ENCODE measurements around the gene KIRREL1. TPM values are rescaled to one million over a fixed set of nuclear protein-coding genes. Genes with fewer than 3 reads are reported as not detected.
"Not testable (repeated sequence)": the region's sequence is repeated elsewhere in the genome, so short reads cannot be mapped to it uniquely, and the experiment has no call there.

The KIRREL1 gene
- total RNA-seq, 2 experiments from 2014 or later: not detected

DNA sequence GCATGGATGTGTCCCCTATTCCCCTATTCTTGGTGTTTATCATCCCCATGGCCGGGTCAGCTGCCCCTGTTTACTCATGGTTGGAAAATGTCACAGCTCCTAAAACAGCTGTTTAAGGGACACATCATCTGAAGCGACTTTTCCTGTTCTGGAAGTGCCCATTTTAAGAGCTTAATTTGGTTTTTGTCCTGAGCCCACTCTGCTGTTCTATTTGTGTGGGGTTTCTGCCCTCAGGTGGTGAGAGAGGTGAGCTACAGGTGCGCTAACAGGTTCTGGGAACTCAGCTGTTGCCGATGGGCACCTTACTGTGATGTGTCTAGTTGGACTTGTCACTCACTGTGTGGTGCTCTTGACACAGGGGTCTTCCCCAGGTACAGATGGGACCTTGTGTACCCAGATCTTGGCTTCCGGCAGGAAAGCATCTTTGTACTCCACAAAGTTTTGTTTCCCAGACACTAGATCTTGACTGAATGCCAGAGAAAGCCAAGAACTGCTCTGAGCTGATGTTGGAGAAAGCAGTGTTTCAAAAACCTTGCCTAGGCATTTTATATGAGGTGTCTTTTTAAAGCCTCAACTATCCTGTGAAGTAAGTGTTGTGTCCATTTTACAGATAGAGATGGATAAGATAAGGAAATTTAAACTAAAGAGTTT, 128.3 kb downstream of the KIRREL1 start:
- ChIA-PET CTCF (interaction anchor here (0.6 to 14.3 kb wide), 11 partner anchors 8 to 509 kb away, joined by 3 to 297 read pairs (median 3); no protein-coding TSS in a partner anchor), POLR2A (no interaction called here)
- H3K9me3 Mint-ChIP-seq (ENCODE audit: insufficient read depth): no peaks in the 10 kb centered on the region
- no peak overlapping the region for H3K27ac Mint-ChIP-seq
- no peak overlapping the region for H3K4me3 Mint-ChIP-seq
- peaks cover 33% of the 10 kb centered on the region for H3K27me3 Mint-ChIP-seq (ENCODE audit: low read depth)
- ATAC-seq (peak; percentile 43), DNase-seq (peak; percentile 31)
- peaks cover 18% of the 10 kb centered on the region for H3K4me1 Mint-ChIP-seq (ENCODE audit: low read depth)
- H3K36me3 Mint-ChIP-seq (ENCODE audit: low read depth): no peaks in the 10 kb centered on the region

DNA sequence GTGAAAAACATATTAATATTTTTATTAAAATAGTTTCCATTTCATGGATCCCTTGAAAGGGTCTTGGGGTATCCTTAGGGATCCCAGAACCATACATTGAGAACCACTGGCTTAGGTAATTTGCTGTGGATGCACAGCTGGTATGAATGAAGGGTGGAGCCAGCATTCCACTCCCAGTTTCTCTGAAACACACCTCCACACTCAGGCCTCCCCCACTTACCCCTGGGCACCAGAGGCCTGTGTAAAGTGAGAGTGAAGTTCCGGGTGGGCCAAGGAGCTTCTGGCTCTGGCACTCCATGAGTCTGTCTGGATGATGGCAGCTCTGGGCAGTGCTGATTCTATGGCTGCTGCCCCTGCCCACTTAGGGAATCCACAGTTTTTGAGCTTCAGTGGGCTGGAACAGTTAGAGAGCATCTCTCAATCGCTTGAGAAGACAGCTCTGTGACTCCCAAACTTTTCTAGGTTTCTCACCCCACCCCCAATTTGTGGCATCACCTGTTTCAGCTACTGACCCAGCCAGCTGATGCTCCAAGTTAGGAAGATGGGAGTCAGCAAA, 129.5 kb downstream of the KIRREL1 start:
- Mint-ChIP-seq H3K36me3 (ENCODE audit: low read depth) (no peaks in the 10 kb centered on the region), H3K9me3 (ENCODE audit: insufficient read depth) (no peaks in the 10 kb centered on the region), H3K27ac (no peak overlapping the region), H3K4me3 (no peak overlapping the region), H3K4me1 (ENCODE audit: low read depth) (peaks cover 15% of the 10 kb centered on the region), H3K27me3 (ENCODE audit: low read depth) (peaks cover 35% of the 10 kb centered on the region)
- no peak for ATAC-seq
- DNase-seq: no peak
- ChIA-PET CTCF (interaction anchor here (4.1 to 14.3 kb wide), 2 partner anchors 23 to 132 kb away, joined by 69 to 297 read pairs; partner anchors contain the start of gene KIRREL1), POLR2A (interaction anchor here (0.6 kb wide), 1 partner anchor 44 kb away, joined by 3 read pairs; no protein-coding TSS in a partner anchor)

DNA sequence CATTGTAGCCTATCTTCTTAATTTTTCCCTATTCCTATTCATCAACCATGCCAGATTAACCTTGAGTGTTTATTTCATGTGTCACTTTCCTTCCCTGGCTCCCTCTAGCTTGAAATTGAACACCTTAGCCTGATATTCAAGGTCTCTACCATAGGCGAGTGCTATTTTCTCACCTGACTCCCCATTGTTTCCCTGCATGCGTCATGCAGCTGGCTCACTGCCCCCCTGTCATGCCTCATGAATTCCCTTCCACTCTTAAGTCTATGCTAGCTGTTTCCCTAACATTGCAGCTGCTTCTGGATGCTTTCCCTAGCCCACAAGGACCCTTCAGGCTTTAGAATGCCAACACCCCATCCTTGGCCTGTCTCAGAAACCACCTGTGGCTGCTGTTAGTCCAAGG, 130.6 kb downstream of the KIRREL1 start:
- ChIA-PET POLR2A (no interaction called here), CTCF (interaction anchor here (0.8 to 14.3 kb wide), 15 partner anchors 9 to 948 kb away, joined by 3 to 297 read pairs (median 5); partner anchors contain the start of gene KIRREL1)
- Mint-ChIP-seq H3K9me3 (ENCODE audit: insufficient read depth) (no peaks in the 10 kb centered on the region), H3K27me3 (ENCODE audit: low read depth) (peaks cover 27% of the 10 kb centered on the region), H3K4me3 (no peak overlapping the region), H3K36me3 (ENCODE audit: low read depth) (no peaks in the 10 kb centered on the region), H3K27ac (no peak overlapping the region), H3K4me1 (ENCODE audit: low read depth) (peaks cover 11% of the 10 kb centered on the region)
- no peak for DNase-seq
- ATAC-seq: no peak

GRCh38 chr1:158124999-158125398, 131.6 kb downstream of the KIRREL1 start:
- no peak overlapping the region for H3K4me3 Mint-ChIP-seq
- peak; percentile 82 for DNase-seq
- CTCF ChIA-PET: interaction anchor here (0.7 to 14.3 kb wide), 22 partner anchors 10 to 952 kb away, joined by 3 to 297 read pairs (median 4); partner anchors contain the start of genes AIM2 and KIRREL1
- peaks cover 25% of the 10 kb centered on the region for H3K27me3 Mint-ChIP-seq (ENCODE audit: low read depth)
- H3K27ac Mint-ChIP-seq: no peak overlapping the region
- POLR2A ChIA-PET: no interaction called here
- H3K9me3 Mint-ChIP-seq (ENCODE audit: insufficient read depth): no peaks in the 10 kb centered on the region
- H3K4me1 Mint-ChIP-seq (ENCODE audit: low read depth): peaks cover 11% of the 10 kb centered on the region
- H3K36me3 Mint-ChIP-seq (ENCODE audit: low read depth): no peaks in the 10 kb centered on the region
- ATAC-seq: peak; percentile 90

DNA sequence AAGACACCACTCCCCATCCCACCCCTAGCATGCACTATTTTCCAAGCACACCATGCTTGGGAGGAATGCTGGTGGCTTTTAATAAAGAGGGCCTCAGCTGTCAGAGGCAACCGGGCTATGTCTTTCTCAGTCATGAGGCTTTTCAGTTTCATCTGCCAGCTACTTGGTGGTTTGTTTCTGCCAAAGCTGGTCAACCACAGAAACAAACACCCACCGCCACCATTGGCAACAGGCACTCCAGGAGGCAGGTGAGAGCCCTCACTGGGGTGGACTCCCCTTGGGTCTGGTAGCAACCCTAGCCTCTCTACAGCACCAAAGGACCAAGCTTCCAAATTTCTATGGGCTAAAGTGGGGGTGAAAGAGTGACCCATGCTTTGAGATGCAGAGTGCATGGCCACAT, 133.0 kb downstream of the KIRREL1 start:
- Mint-ChIP-seq H3K27ac (no peak overlapping the region), H3K9me3 (ENCODE audit: insufficient read depth) (no peaks in the 10 kb centered on the region), H3K27me3 (ENCODE audit: low read depth) (peaks cover 16% of the 10 kb centered on the region), H3K36me3 (ENCODE audit: low read depth) (no peaks in the 10 kb centered on the region), H3K4me3 (no peak overlapping the region), H3K4me1 (ENCODE audit: low read depth) (peaks cover 11% of the 10 kb centered on the region)
- CTCF ChIA-PET: interaction anchor here (1.1 to 14.3 kb wide), 4 partner anchors 10 to 135 kb away, joined by 4 to 297 read pairs (median 36); partner anchors contain the start of gene KIRREL1
- ATAC-seq: no peak
- DNase-seq: no peak
- POLR2A ChIA-PET: no interaction called here

- CTCF ChIA-PET: interaction anchor here (1.3 kb wide), 1 partner anchor 36 kb away, joined by 3 read pairs; no protein-coding TSS in a partner anchor
- POLR2A ChIA-PET; ATAC-seq; H3K36me3 Mint-ChIP-seq (ENCODE audit: low read depth); H3K9me3 Mint-ChIP-seq (ENCODE audit: insufficient read depth); DNase-seq; H3K4me3 Mint-ChIP-seq; H3K27ac Mint-ChIP-seq: not testable (repeated sequence)
- H3K4me1 Mint-ChIP-seq (ENCODE audit: low read depth): peaks cover 11% of the 10 kb centered on the region
- H3K27me3 Mint-ChIP-seq (ENCODE audit: low read depth): peaks cover 11% of the 10 kb centered on the region
These were observed 135.1 kb downstream of the KIRREL1 start for GRCh38 chr1:158128531-158128930.

DNA sequence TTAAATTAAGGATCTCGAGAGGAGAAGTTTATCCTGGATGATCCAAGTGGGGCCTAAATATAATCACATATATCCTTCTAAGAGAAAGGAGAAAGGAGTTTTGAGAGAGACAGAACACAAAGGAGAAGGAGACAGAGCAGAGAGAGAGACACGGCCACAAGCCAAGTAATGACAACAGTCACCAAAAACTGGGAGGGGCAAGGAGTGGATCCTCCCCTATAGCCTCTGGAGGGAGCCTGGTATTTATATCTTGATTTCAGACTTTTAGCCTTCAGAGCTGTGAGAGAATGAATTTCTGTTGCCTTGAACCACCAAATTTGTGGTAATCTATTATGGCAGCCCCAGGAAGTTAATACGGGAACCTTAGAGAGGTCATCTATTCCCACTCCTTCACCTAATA, 137.8 kb downstream of the KIRREL1 start:
- H3K27me3 Mint-ChIP-seq (ENCODE audit: low read depth): peaks cover 4% of the 10 kb centered on the region
- POLR2A ChIA-PET: no interaction called here
- H3K4me1 Mint-ChIP-seq (ENCODE audit: low read depth): peaks cover 5% of the 10 kb centered on the region
- no peak overlapping the region for H3K4me3 Mint-ChIP-seq
- CTCF ChIA-PET: no interaction called here
- H3K36me3 Mint-ChIP-seq (ENCODE audit: low read depth): no peaks in the 10 kb centered on the region
- ATAC-seq: no peak
- DNase-seq: no peak
- no peaks in the 10 kb centered on the region for H3K9me3 Mint-ChIP-seq (ENCODE audit: insufficient read depth)
- no peak overlapping the region for H3K27ac Mint-ChIP-seq

GRCh38 chr1:158140764-158141192, 147.3 kb downstream of the KIRREL1 start:
- H3K4me3 Mint-ChIP-seq: no peak overlapping the region
- no peaks in the 10 kb centered on the region for H3K27me3 Mint-ChIP-seq (ENCODE audit: low read depth)
- H3K9me3 Mint-ChIP-seq (ENCODE audit: insufficient read depth): no peaks in the 10 kb centered on the region
- CTCF ChIA-PET: interaction anchor here (1.0 to 1.3 kb wide), 2 partner anchors 21 to 149 kb away, joined by 3 read pairs; no protein-coding TSS in a partner anchor
- no peak overlapping the region for H3K27ac Mint-ChIP-seq
- ATAC-seq (no peak), DNase-seq (no peak)
- no peaks in the 10 kb centered on the region for H3K36me3 Mint-ChIP-seq (ENCODE audit: low read depth)
- H3K4me1 Mint-ChIP-seq (ENCODE audit: low read depth): no peaks in the 10 kb centered on the region
- POLR2A ChIA-PET: no interaction called here

- Mint-ChIP-seq H3K4me1 (ENCODE audit: low read depth) (peaks cover 14% of the 10 kb centered on the region), H3K27ac (no peak overlapping the region), H3K36me3 (ENCODE audit: low read depth) (no peaks in the 10 kb centered on the region), H3K27me3 (ENCODE audit: low read depth) (no peaks in the 10 kb centered on the region), H3K4me3 (no peak overlapping the region), H3K9me3 (ENCODE audit: insufficient read depth) (no peaks in the 10 kb centered on the region)
- ChIA-PET POLR2A (no interaction called here), CTCF (interaction anchor here (1.2 kb wide), 1 partner anchor 21 kb away, joined by 4 read pairs; no protein-coding TSS in a partner anchor)
- DNase-seq (no peak), ATAC-seq (no peak)
These were observed 151.8 kb downstream of the KIRREL1 start for GRCh38 chr1:158145173-158145719.

GRCh38 chr1:158146165-158146564, 152.7 kb downstream of the KIRREL1 start:
- CTCF ChIA-PET: no interaction called here
- Mint-ChIP-seq H3K27ac (no peak overlapping the region), H3K9me3 (ENCODE audit: insufficient read depth) (no peaks in the 10 kb centered on the region), H3K27me3 (ENCODE audit: low read depth) (no peaks in the 10 kb centered on the region), H3K36me3 (ENCODE audit: low read depth) (no peaks in the 10 kb centered on the region), H3K4me1 (ENCODE audit: low read depth) (peaks cover 21% of the 10 kb centered on the region), H3K4me3 (no peak overlapping the region)
- DNase-seq (no peak), ATAC-seq (no peak)
- POLR2A ChIA-PET: no interaction called here

DNA sequence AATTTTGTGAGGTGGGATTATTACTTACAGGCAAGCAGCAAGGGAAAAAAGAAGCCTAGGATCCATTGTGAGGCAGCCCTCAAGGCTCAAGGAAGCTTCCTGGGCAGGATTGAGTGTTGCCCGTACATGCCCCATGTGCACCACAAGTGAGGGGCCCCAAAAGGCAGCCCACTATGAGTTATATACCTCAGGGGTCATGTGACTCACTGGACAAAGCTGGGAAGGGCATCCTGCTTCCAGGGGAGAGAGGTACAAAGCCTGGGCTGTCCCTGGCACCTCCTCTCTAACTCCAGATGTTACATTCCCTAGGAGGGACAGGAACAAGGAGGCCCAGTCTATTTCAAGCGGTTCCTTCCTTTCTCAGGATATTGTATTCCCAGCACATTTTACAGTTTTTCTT, 153.3 kb downstream of the KIRREL1 start:
- ATAC-seq (no peak), DNase-seq (no peak)
- no peaks in the 10 kb centered on the region for H3K9me3 Mint-ChIP-seq (ENCODE audit: insufficient read depth)
- POLR2A ChIA-PET: no interaction called here
- H3K27me3 Mint-ChIP-seq (ENCODE audit: low read depth): no peaks in the 10 kb centered on the region
- no peaks in the 10 kb centered on the region for H3K36me3 Mint-ChIP-seq (ENCODE audit: low read depth)
- no peak overlapping the region for H3K4me3 Mint-ChIP-seq
- peaks cover 21% of the 10 kb centered on the region for H3K4me1 Mint-ChIP-seq (ENCODE audit: low read depth)
- H3K27ac Mint-ChIP-seq: no peak overlapping the region
- CTCF ChIA-PET: no interaction called here

DNA sequence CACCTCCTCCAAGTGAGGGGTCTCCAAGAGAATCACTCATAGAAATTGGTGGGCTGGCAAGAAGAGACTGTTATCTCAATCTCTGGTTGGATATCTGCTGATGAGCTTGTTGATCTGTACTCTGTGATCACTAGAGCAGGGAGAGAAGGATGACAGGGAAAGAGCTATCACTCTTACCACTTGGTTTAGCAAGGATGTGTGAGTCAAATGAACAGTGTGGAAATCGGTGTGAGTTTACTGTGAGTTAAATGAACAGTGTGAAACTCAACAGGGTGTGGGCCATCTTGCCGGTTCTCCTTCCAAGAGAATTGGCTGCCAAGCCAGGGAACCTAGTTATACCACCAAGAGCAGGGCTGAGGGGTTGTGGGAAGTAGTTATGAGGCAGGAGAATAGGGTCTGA, 154.0 kb downstream of the KIRREL1 start:
- CTCF ChIA-PET: no interaction called here
- Mint-ChIP-seq H3K9me3 (ENCODE audit: insufficient read depth) (no peaks in the 10 kb centered on the region), H3K4me3 (no peak overlapping the region), H3K4me1 (ENCODE audit: low read depth) (peaks cover 21% of the 10 kb centered on the region), H3K27ac (no peak overlapping the region), H3K27me3 (ENCODE audit: low read depth) (peaks cover 1% of the 10 kb centered on the region), H3K36me3 (ENCODE audit: low read depth) (no peaks in the 10 kb centered on the region)
- DNase-seq (no peak), ATAC-seq (no peak)
- POLR2A ChIA-PET: no interaction called here

Data from activated CD8-positive, alpha-beta T cell treated with anti-CD3 and anti-CD28 coated beads, Interleukin-2, amount 10 ng/mL, durations not matched to agents 7 days and 5 days (primary cell).